Natural killer cell (primary cell): ENCODE measurements around the gene HAND1. TPM values are rescaled to one million over a fixed set of nuclear protein-coding genes. Genes with fewer than 3 reads are reported as not detected.

ENCODE experiments used
- ATAC-seq, 3 donors: fragments of 150-1000 bp in 2 of 3; fragments of 200-7000 bp in 1 of 3; cut with Tn5 transposase; 1 replicate in 1 of 3; 2 replicates in 2 of 3; pipeline ENCODE4 v1.10.0; 2021; ENCODE audit warnings: mild to moderate bottlenecking in 2 of 3, moderate library complexity in 2 of 3
- DNase-seq, 2 donors: peaks; one replicate each; pipeline versions ENCODE4 v3.0.0 to v3.0.0-alpha.2; 2013 to 2021; ENCODE audit warnings: mixed read lengths in 1 of 2
- H3K27ac ChIP-seq: one replicate; pipeline ENCODE4 v1.5.1; 2013; ENCODE audit warnings: mild to moderate bottlenecking, low read length
- H3K27me3 ChIP-seq: one replicate; pipeline ENCODE4 v1.6.1; 2013; ENCODE audit warnings: low read length; ENCODE audit not compliant: control insufficient read depth, insufficient read depth
- H3K36me3 ChIP-seq: one replicate; pipeline ENCODE4 v1.6.1; 2013; ENCODE audit warnings: low read length; ENCODE audit not compliant: control insufficient read depth, insufficient read depth
- H3K4me1 ChIP-seq: one replicate; pipeline ENCODE4 v1.6.1; 2013; ENCODE audit warnings: low read length; ENCODE audit not compliant: control insufficient read depth, insufficient read depth
- H3K4me3 ChIP-seq: one replicate; pipeline ENCODE4 v1.5.1; 2013; ENCODE audit warnings: low read length
- H3K9me3 ChIP-seq: one replicate; pipeline ENCODE4 v1.6.1; 2013; ENCODE audit warnings: low read length; ENCODE audit not compliant: control insufficient read depth, insufficient read depth
- H3K27ac Mint-ChIP-seq, 2 donors: one replicate each; pipeline ENCODE4 v1.8.0; 2022; ENCODE audit warnings: mild to moderate bottlenecking in 2 of 2, mixed read lengths in 2 of 2, moderate library complexity in 1 of 2
- H3K27me3 Mint-ChIP-seq, 2 donors: one replicate each; pipeline ENCODE4 v1.8.0; 2022; ENCODE audit warnings: low read depth in 2 of 2, mixed read lengths in 2 of 2
- H3K36me3 Mint-ChIP-seq: one replicate; pipeline ENCODE4 v1.8.0; 2022; ENCODE audit warnings: mixed read lengths
- H3K4me1 Mint-ChIP-seq, 2 donors: one replicate each; pipeline ENCODE4 v1.8.0; 2022; ENCODE audit warnings: mixed read lengths in 2 of 2
- H3K4me3 Mint-ChIP-seq: one replicate; pipeline ENCODE4 v1.8.0; 2022; ENCODE audit warnings: mild to moderate bottlenecking, moderate library complexity, mixed read lengths
- H3K9me3 Mint-ChIP-seq, 2 donors: one replicate each; pipeline ENCODE4 v1.8.0; 2022; ENCODE audit warnings: mixed read lengths in 2 of 2
- CTCF ChIP-seq: fragments of 200-600 bp; IDR thresholded peaks from one replicate; pipeline ENCODE4 v1.8.0; 2022; ENCODE audit warnings: antibody characterized with exemption
- WGBS: methylation state at CpG from one replicate; pipeline ENCODE4 v1.1.7; 2013; ENCODE audit warnings: missing lambda C conversion rate; ENCODE audit not compliant: insufficient coverage; 5-methylcytosine and 5-hydroxymethylcytosine counted together
- intact Hi-C: fragments of 100-400 bp; cut with micrococcal nuclease; formaldehyde crosslinking; loops from one replicate; pipeline ENCODE4 v1.14.2; 2022
- total RNA-seq, 4 donors: library from RNA; stranded (reverse); fragments of 120-200 nt in 1 of 4; gene quantifications; one replicate each; pipeline versions ENCODE4 v1.2.3 to v1.2.4, GENCODE V29; 2013 to 2022

The HAND1 gene
- total RNA-seq, 3 donors from 2014 or later (not counting 1 experiment from before 2014, with no cell fraction given) = not detected

GRCh38 chr5:154514331-154514730 is 36.3 kb upstream of the HAND1 start:
- H3K36me3 Mint-ChIP-seq = no peaks in the 10 kb centered on the region
- no peaks in the 10 kb centered on the region for H3K9me3 Mint-ChIP-seq
- intact Hi-C loops = no loop called here
- peaks cover 3% of the 10 kb centered on the region for H3K4me1 ChIP-seq
- no peak for ATAC-seq
- peaks cover 10 to 14% of the 10 kb centered on the region in 2 donors for H3K4me1 Mint-ChIP-seq
- H3K4me3 Mint-ChIP-seq = no peak overlapping the region
- no peak for TF ChIP-seq CTCF
- H3K36me3 ChIP-seq = no peaks in the 10 kb centered on the region
- H3K27me3 Mint-ChIP-seq = peaks cover 21 to 45% of the 10 kb centered on the region in 2 donors
- H3K4me3 ChIP-seq = no peak overlapping the region
- H3K27ac Mint-ChIP-seq = peak overlapping the region in 1 of 2 donors; percentile 59
- 79% methylated on average over 2 of the region's 2 CpGs for WGBS
- no peaks in the 10 kb centered on the region for H3K9me3 ChIP-seq
- no peaks in the 10 kb centered on the region for H3K27me3 ChIP-seq
- H3K27ac ChIP-seq = no peak overlapping the region
- no peak for DNase-seq

GRCh38 chr5:154513669-154514084 is 35.6 kb upstream of the HAND1 start:
- Mint-ChIP-seq H3K4me3 (no peak overlapping the region), H3K9me3 (no peaks in the 10 kb centered on the region), H3K27ac (no peak overlapping the region), H3K27me3 (peaks cover 22 to 48% of the 10 kb centered on the region in 2 donors), H3K36me3 (no peaks in the 10 kb centered on the region), H3K4me1 (peaks cover 10 to 14% of the 10 kb centered on the region in 2 donors)
- 52% methylated on average over 1 of the region's 4 CpGs for WGBS
- ATAC-seq = peak in 1 of 3 donors; percentile 59
- H3K4me3 ChIP-seq = no peak overlapping the region
- H3K9me3 ChIP-seq = no peaks in the 10 kb centered on the region
- H3K27me3 ChIP-seq = no peaks in the 10 kb centered on the region
- H3K4me1 ChIP-seq = peaks cover 3% of the 10 kb centered on the region
- DNase-seq = no peak
- intact Hi-C loops = no loop called here
- H3K36me3 ChIP-seq = no peaks in the 10 kb centered on the region
- H3K27ac ChIP-seq = no peak overlapping the region
- no peak for TF ChIP-seq CTCF

- Histone ChIP-seq H3K4me1 (peaks cover 10% of the 10 kb centered on the region), H3K36me3 (no peaks in the 10 kb centered on the region), H3K9me3 (no peaks in the 10 kb centered on the region), H3K4me3 (no peak overlapping the region), H3K27ac (no peak overlapping the region), H3K27me3 (no peaks in the 10 kb centered on the region)
- Mint-ChIP-seq H3K27ac (no peak overlapping the region), H3K36me3 (no peaks in the 10 kb centered on the region), H3K4me1 (peaks cover 10 to 22% of the 10 kb centered on the region in 2 donors), H3K9me3 (no peaks in the 10 kb centered on the region), H3K27me3 (peaks cover 27 to 58% of the 10 kb centered on the region in 2 donors), H3K4me3 (no peak overlapping the region)
- intact Hi-C loops = no loop called here
- no peak for TF ChIP-seq CTCF
- WGBS = 81% methylated on average over 1 of the region's 2 CpGs
- DNase-seq (no peak), ATAC-seq (no peak)
Measured at GRCh38 chr5:154511984-154512383, 34.0 kb upstream of the HAND1 start.
